ENCODE measurements around the gene TOX3. TPM values are rescaled to one million over a fixed set of nuclear protein-coding genes. Genes with fewer than 3 reads are reported as not detected.

The TOX3 gene
- total RNA-seq, 1 experiment from 2014 or later = not detected

DNA sequence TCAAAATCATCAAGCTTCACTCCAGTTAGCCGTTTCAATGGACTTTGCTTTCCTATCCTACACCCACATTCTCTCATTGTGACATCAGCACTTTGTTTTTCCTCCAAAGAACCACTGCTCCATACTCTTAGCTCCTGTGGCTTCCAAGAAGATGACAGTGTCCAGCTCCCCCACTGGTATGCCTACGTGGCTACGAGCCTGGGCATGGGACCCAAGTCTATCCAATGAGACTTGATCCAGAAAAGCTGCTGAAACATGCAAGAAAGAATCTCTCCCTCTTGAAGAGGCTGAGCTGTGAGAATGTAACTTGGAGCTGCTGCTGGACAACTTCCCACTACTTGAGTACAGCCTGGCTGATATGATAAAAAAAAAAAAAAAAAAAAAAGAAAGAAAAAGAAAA is 9.4 kb downstream of the TOX3 start:
- no peaks in the 10 kb centered on the region for H3K27me3 ChIP-seq (ENCODE audit: low read length)
- H3K9me2 ChIP-seq (replicated peaks; ENCODE audit: insufficient read depth, low read length) = no peaks in the 10 kb centered on the region
- H3K79me2 ChIP-seq (ENCODE audit: low read length) = no peaks in the 10 kb centered on the region
- H3K9me3 ChIP-seq (ENCODE audit: low read length) = no peaks in the 10 kb centered on the region
- H4K20me1 ChIP-seq (ENCODE audit: insufficient read depth, low read depth, low read length) = no peaks in the 10 kb centered on the region
- no peak overlapping the region for H3K4me2 ChIP-seq (ENCODE audit: low read depth, low read length, poor library complexity, severe bottlenecking)
- no peak overlapping the region for H2AFZ ChIP-seq (ENCODE audit: low read length)
- no peaks in the 10 kb centered on the region for H3K36me3 ChIP-seq (ENCODE audit: insufficient read depth, low read length)
- H3K9ac ChIP-seq (ENCODE audit: low read length) = no peak overlapping the region
- no peaks in the 10 kb centered on the region for H3K4me1 ChIP-seq (ENCODE audit: low read length)
- no peak overlapping the region for H3K27ac ChIP-seq (ENCODE audit: low read length)
- H3K4me3 ChIP-seq (ENCODE audit: low read length) = no peak overlapping the region
- no peak for DNase-seq

GRCh38 chr16:52535076-52535475 is 11.9 kb downstream of the TOX3 start:
- H4K20me1 ChIP-seq (ENCODE audit: insufficient read depth, low read depth, low read length) = no peaks in the 10 kb centered on the region
- no peak overlapping the region for H3K9ac ChIP-seq (ENCODE audit: low read length)
- no peak overlapping the region for H3K27ac ChIP-seq (ENCODE audit: low read length)
- H3K9me2 ChIP-seq (replicated peaks; ENCODE audit: insufficient read depth, low read length) = no peaks in the 10 kb centered on the region
- no peak overlapping the region for H3K4me3 ChIP-seq (ENCODE audit: low read length)
- no peaks in the 10 kb centered on the region for H3K4me1 ChIP-seq (ENCODE audit: low read length)
- DNase-seq = no peak
- no peak overlapping the region for H2AFZ ChIP-seq (ENCODE audit: low read length)
- no peaks in the 10 kb centered on the region for H3K36me3 ChIP-seq (ENCODE audit: insufficient read depth, low read length)
- no peaks in the 10 kb centered on the region for H3K9me3 ChIP-seq (ENCODE audit: low read length)
- H3K4me2 ChIP-seq (ENCODE audit: low read depth, low read length, poor library complexity, severe bottlenecking) = no peak overlapping the region
- H3K79me2 ChIP-seq (ENCODE audit: low read length) = no peaks in the 10 kb centered on the region
- H3K27me3 ChIP-seq (ENCODE audit: low read length) = no peaks in the 10 kb centered on the region

DNA sequence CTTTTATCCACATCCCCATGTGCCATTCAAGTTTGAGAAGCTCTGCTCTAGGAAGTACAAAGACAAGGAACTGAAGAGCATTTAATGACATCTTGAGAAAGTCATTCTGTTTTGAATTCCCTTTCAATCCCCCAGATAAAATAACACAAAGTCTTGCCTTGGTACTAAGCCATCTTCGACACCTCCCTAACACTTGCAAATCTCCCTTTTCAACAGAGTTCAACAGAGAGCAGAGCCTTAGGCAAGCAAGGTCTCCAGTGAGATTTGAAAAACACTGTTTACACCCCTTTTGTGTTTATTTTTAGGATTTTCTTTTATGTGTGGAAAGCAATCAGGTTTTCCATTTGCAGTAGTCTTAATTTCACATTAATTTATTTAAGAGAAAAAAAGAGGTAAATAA is 13.6 kb downstream of the TOX3 start:
- no peaks in the 10 kb centered on the region for H3K9me2 ChIP-seq (replicated peaks; ENCODE audit: insufficient read depth, low read length)
- H3K4me1 ChIP-seq (ENCODE audit: low read length) = no peaks in the 10 kb centered on the region
- no peak overlapping the region for H3K4me2 ChIP-seq (ENCODE audit: low read depth, low read length, poor library complexity, severe bottlenecking)
- no peak overlapping the region for H2AFZ ChIP-seq (ENCODE audit: low read length)
- H3K9ac ChIP-seq (ENCODE audit: low read length) = no peak overlapping the region
- H4K20me1 ChIP-seq (ENCODE audit: insufficient read depth, low read depth, low read length) = no peaks in the 10 kb centered on the region
- no peaks in the 10 kb centered on the region for H3K9me3 ChIP-seq (ENCODE audit: low read length)
- no peaks in the 10 kb centered on the region for H3K36me3 ChIP-seq (ENCODE audit: insufficient read depth, low read length)
- H3K79me2 ChIP-seq (ENCODE audit: low read length) = no peaks in the 10 kb centered on the region
- H3K4me3 ChIP-seq (ENCODE audit: low read length) = no peak overlapping the region
- H3K27me3 ChIP-seq (ENCODE audit: low read length) = no peaks in the 10 kb centered on the region
- H3K27ac ChIP-seq (ENCODE audit: low read length) = no peak overlapping the region
- no peak for DNase-seq

- Histone ChIP-seq H3K79me2 (ENCODE audit: low read length) (no peaks in the 10 kb centered on the region), H3K9me2 (replicated peaks; ENCODE audit: insufficient read depth, low read length) (no peaks in the 10 kb centered on the region), H3K4me3 (ENCODE audit: low read length) (no peak overlapping the region), H3K27ac (ENCODE audit: low read length) (no peak overlapping the region), H3K36me3 (ENCODE audit: insufficient read depth, low read length) (no peaks in the 10 kb centered on the region), H2AFZ (ENCODE audit: low read length) (no peak overlapping the region), H3K9me3 (ENCODE audit: low read length) (no peaks in the 10 kb centered on the region), H3K9ac (ENCODE audit: low read length) (no peak overlapping the region), H3K4me2 (ENCODE audit: low read depth, low read length, poor library complexity, severe bottlenecking) (no peak overlapping the region), H3K27me3 (ENCODE audit: low read length) (no peaks in the 10 kb centered on the region), H3K4me1 (ENCODE audit: low read length) (no peaks in the 10 kb centered on the region), H4K20me1 (ENCODE audit: insufficient read depth, low read depth, low read length) (no peaks in the 10 kb centered on the region)
- DNase-seq = no peak
These were observed 14.6 kb downstream of the TOX3 start for GRCh38 chr16:52532384-52532783.

GRCh38 chr16:52529226-52529625 is 17.7 kb downstream of the TOX3 start:
- no peak overlapping the region for H2AFZ ChIP-seq (ENCODE audit: low read length)
- H3K9ac ChIP-seq (ENCODE audit: low read length) = no peak overlapping the region
- H3K36me3 ChIP-seq (ENCODE audit: insufficient read depth, low read length) = no peaks in the 10 kb centered on the region
- no peaks in the 10 kb centered on the region for H3K9me2 ChIP-seq (replicated peaks; ENCODE audit: insufficient read depth, low read length)
- no peak overlapping the region for H3K27ac ChIP-seq (ENCODE audit: low read length)
- no peaks in the 10 kb centered on the region for H3K4me1 ChIP-seq (ENCODE audit: low read length)
- no peak for DNase-seq
- H3K27me3 ChIP-seq (ENCODE audit: low read length) = no peaks in the 10 kb centered on the region
- no peaks in the 10 kb centered on the region for H3K9me3 ChIP-seq (ENCODE audit: low read length)
- H3K4me3 ChIP-seq (ENCODE audit: low read length) = no peak overlapping the region
- no peak overlapping the region for H3K4me2 ChIP-seq (ENCODE audit: low read depth, low read length, poor library complexity, severe bottlenecking)
- no peaks in the 10 kb centered on the region for H3K79me2 ChIP-seq (ENCODE audit: low read length)
- H4K20me1 ChIP-seq (ENCODE audit: insufficient read depth, low read depth, low read length) = no peaks in the 10 kb centered on the region

DNA sequence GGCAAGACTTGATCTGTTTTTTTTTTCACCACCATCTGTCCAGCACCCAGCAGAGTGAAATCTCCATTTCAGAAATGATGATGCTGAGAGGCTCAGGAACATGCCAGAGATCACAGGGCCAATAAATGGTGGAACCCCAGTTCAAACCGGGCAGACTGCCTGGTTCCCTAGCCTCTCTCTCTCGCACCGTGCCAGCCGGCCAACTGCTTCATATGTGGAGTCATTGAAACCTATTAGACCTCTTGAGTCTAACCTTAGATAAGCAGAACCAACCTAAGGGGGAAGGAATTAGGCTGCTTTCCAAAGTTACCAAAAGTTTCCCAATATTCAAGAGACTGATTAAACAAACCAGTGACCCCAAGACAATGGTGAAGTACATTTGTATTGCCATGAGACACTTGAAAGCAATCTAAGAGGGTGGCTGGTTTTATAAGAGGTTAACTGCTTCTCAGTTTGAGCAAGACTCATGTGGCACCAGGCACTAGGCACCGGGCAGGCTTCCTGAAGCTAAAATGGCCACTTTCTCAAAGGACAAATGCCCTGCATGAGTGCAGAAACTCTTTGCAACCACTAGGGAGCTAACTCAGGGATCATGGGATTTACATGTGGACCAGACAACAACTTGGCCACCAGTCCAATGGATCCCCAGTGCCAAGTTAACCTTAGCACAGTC is 18.4 kb downstream of the TOX3 start:
- no peaks in the 10 kb centered on the region for H4K20me1 ChIP-seq (ENCODE audit: insufficient read depth, low read depth, low read length)
- no peak overlapping the region for H2AFZ ChIP-seq (ENCODE audit: low read length)
- no peaks in the 10 kb centered on the region for H3K36me3 ChIP-seq (ENCODE audit: insufficient read depth, low read length)
- H3K9me3 ChIP-seq (ENCODE audit: low read length) = no peaks in the 10 kb centered on the region
- no peak overlapping the region for H3K9ac ChIP-seq (ENCODE audit: low read length)
- H3K4me1 ChIP-seq (ENCODE audit: low read length) = no peaks in the 10 kb centered on the region
- H3K4me3 ChIP-seq (ENCODE audit: low read length) = no peak overlapping the region
- no peaks in the 10 kb centered on the region; the same call in 1 of the 2 replicates for H3K27me3 ChIP-seq (ENCODE audit: low read length)
- no peak for DNase-seq
- no peaks in the 10 kb centered on the region for H3K79me2 ChIP-seq (ENCODE audit: low read length)
- H3K4me2 ChIP-seq (ENCODE audit: low read depth, low read length, poor library complexity, severe bottlenecking) = no peak overlapping the region
- H3K27ac ChIP-seq (ENCODE audit: low read length) = no peak overlapping the region
- no peaks in the 10 kb centered on the region for H3K9me2 ChIP-seq (replicated peaks; ENCODE audit: insufficient read depth, low read length)

- no peak overlapping the region for H3K9ac ChIP-seq (ENCODE audit: low read length)
- H4K20me1 ChIP-seq (ENCODE audit: insufficient read depth, low read depth, low read length) = no peaks in the 10 kb centered on the region
- no peak overlapping the region for H3K4me2 ChIP-seq (ENCODE audit: low read depth, low read length, poor library complexity, severe bottlenecking)
- H3K4me3 ChIP-seq (ENCODE audit: low read length) = no peak overlapping the region
- H3K9me3 ChIP-seq (ENCODE audit: low read length) = no peaks in the 10 kb centered on the region
- H3K36me3 ChIP-seq (ENCODE audit: insufficient read depth, low read length) = no peaks in the 10 kb centered on the region
- no peaks in the 10 kb centered on the region for H3K79me2 ChIP-seq (ENCODE audit: low read length)
- H2AFZ ChIP-seq (ENCODE audit: low read length) = no peak overlapping the region
- H3K9me2 ChIP-seq (replicated peaks; ENCODE audit: insufficient read depth, low read length) = no peaks in the 10 kb centered on the region
- no peak overlapping the region for H3K27ac ChIP-seq (ENCODE audit: low read length)
- no peak for DNase-seq
- no peaks in the 10 kb centered on the region for H3K4me1 ChIP-seq (ENCODE audit: low read length)
- H3K27me3 ChIP-seq (ENCODE audit: low read length) = no peaks in the 10 kb centered on the region; the same call in 1 of the 2 replicates
These were observed 20.1 kb downstream of the TOX3 start for GRCh38 chr16:52526830-52527229.

DNA sequence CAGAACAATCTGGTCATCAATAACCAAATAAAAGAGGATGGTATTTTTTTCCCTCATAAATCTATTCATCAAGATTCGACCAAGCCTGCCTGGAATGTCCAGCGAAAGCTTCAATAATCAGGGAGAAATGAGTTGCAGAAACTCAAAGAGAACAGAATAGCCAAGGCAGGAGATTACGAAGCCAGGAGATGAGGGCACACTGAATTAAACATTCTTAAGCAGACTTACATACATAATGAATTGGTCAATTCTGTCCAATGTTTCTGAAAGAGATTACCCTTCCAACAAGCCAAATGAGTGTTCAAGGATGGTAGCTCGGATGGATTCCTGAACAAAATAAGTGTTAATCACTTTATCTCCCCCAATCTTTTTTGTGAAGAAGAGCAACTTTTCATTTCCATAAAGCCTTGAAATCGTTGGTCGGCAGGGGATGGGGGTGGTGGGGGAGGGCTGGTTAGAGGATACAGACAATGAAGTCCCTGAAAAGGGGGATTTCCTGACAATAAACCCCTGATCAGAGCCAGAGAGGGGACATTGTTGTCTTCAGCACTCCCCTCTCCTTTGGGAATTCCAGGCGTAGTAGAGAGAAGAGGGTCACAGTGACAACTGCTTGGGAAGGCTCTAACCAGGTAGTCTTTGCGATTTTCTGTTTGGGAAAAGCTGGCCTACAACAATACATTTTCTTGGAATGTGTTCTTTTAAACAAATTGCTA is 20.7 kb downstream of the TOX3 start:
- DNase-seq = no peak
- no peaks in the 10 kb centered on the region for H3K79me2 ChIP-seq (ENCODE audit: low read length)
- no peaks in the 10 kb centered on the region; the same call in 1 of the 2 replicates for H3K27me3 ChIP-seq (ENCODE audit: low read length)
- no peaks in the 10 kb centered on the region for H3K36me3 ChIP-seq (ENCODE audit: insufficient read depth, low read length)
- no peak overlapping the region for H2AFZ ChIP-seq (ENCODE audit: low read length)
- H3K9me3 ChIP-seq (ENCODE audit: low read length) = no peaks in the 10 kb centered on the region
- no peaks in the 10 kb centered on the region for H3K9me2 ChIP-seq (replicated peaks; ENCODE audit: insufficient read depth, low read length)
- no peak overlapping the region for H3K4me2 ChIP-seq (ENCODE audit: low read depth, low read length, poor library complexity, severe bottlenecking)
- H3K27ac ChIP-seq (ENCODE audit: low read length) = no peak overlapping the region
- H3K4me1 ChIP-seq (ENCODE audit: low read length) = no peaks in the 10 kb centered on the region
- no peaks in the 10 kb centered on the region for H4K20me1 ChIP-seq (ENCODE audit: insufficient read depth, low read depth, low read length)
- no peak overlapping the region for H3K9ac ChIP-seq (ENCODE audit: low read length)
- no peak overlapping the region for H3K4me3 ChIP-seq (ENCODE audit: low read length)

Data from Karpas-422 (cell line).